ENCODE data around the gene SGPP1.

The SGPP1 gene

GRCh38 chr14:63677891-63678379 lies 49.9 kb downstream of the SGPP1 start:
- H3K36me3 ChIP-seq (ENCODE audit: insufficient read depth): no peaks in the 10 kb centered on the region
- no peaks in the 10 kb centered on the region for H3K4me1 ChIP-seq (ENCODE audit: low read depth, poor library complexity, severe bottlenecking)
- H3K27ac ChIP-seq: no peak overlapping the region
- H3K27me3 ChIP-seq (ENCODE audit: insufficient read depth, low read depth): no peaks in the 10 kb centered on the region
- no peak overlapping the region for H3K9ac ChIP-seq
- H4K20me1 ChIP-seq (ENCODE audit: insufficient read depth): no peaks in the 10 kb centered on the region
- H3K79me2 ChIP-seq (ENCODE audit: insufficient read depth, low read depth): no peaks in the 10 kb centered on the region
- H2AFZ ChIP-seq (ENCODE audit: low read depth): no peak overlapping the region
- H3K4me2 ChIP-seq: no peak overlapping the region
- no peak overlapping the region for H3K4me3 ChIP-seq (IDR thresholded peaks at IDR 0.05; ENCODE audit: insufficient read depth, low read depth, low read length)
- no peak for TF ChIP-seq CTCF (conservative IDR thresholded peaks at IDR 0.05; ENCODE audit: low read depth, low read length)

- Histone ChIP-seq H3K79me2 (ENCODE audit: insufficient read depth, low read depth) (no peaks in the 10 kb centered on the region), H3K36me3 (ENCODE audit: insufficient read depth) (no peaks in the 10 kb centered on the region), H3K4me1 (ENCODE audit: low read depth, poor library complexity, severe bottlenecking) (peaks cover 7% of the 10 kb centered on the region), H3K27ac (no peak overlapping the region), H2AFZ (ENCODE audit: low read depth) (no peak overlapping the region), H3K9ac (no peak overlapping the region), H3K4me3 (IDR thresholded peaks at IDR 0.05; ENCODE audit: insufficient read depth, low read depth, low read length) (no peak overlapping the region), H4K20me1 (ENCODE audit: insufficient read depth) (no peaks in the 10 kb centered on the region), H3K4me2 (no peak overlapping the region), H3K27me3 (ENCODE audit: insufficient read depth, low read depth) (no peaks in the 10 kb centered on the region)
- TF ChIP-seq CTCF (conservative IDR thresholded peaks at IDR 0.05; ENCODE audit: low read depth, low read length): no peak
These were observed 51.2 kb downstream of the SGPP1 start for GRCh38 chr14:63676615-63677014.

GRCh38 chr14:63673886-63674497 lies 53.9 kb downstream of the SGPP1 start:
- no peak overlapping the region for H3K4me3 ChIP-seq (IDR thresholded peaks at IDR 0.05; ENCODE audit: insufficient read depth, low read depth, low read length)
- H3K36me3 ChIP-seq (ENCODE audit: insufficient read depth): no peaks in the 10 kb centered on the region
- no peaks in the 10 kb centered on the region for H3K79me2 ChIP-seq (ENCODE audit: insufficient read depth, low read depth)
- H2AFZ ChIP-seq (ENCODE audit: low read depth): no peak overlapping the region
- H3K27ac ChIP-seq: no peak overlapping the region
- TF ChIP-seq CTCF (conservative IDR thresholded peaks at IDR 0.05; ENCODE audit: low read depth, low read length): no peak
- peaks cover 7% of the 10 kb centered on the region for H3K4me1 ChIP-seq (ENCODE audit: low read depth, poor library complexity, severe bottlenecking)
- H3K27me3 ChIP-seq (ENCODE audit: insufficient read depth, low read depth): no peaks in the 10 kb centered on the region
- no peak overlapping the region for H3K4me2 ChIP-seq
- H4K20me1 ChIP-seq (ENCODE audit: insufficient read depth): no peaks in the 10 kb centered on the region
- H3K9ac ChIP-seq: no peak overlapping the region

GRCh38 chr14:63673255-63673654 lies 54.6 kb downstream of the SGPP1 start:
- no peak overlapping the region for H3K4me2 ChIP-seq
- H3K4me1 ChIP-seq (ENCODE audit: low read depth, poor library complexity, severe bottlenecking): peaks cover 7% of the 10 kb centered on the region
- no peaks in the 10 kb centered on the region for H3K27me3 ChIP-seq (ENCODE audit: insufficient read depth, low read depth)
- H3K79me2 ChIP-seq (ENCODE audit: insufficient read depth, low read depth): no peaks in the 10 kb centered on the region
- no peaks in the 10 kb centered on the region for H4K20me1 ChIP-seq (ENCODE audit: insufficient read depth)
- H3K4me3 ChIP-seq (IDR thresholded peaks at IDR 0.05; ENCODE audit: insufficient read depth, low read depth, low read length): no peak overlapping the region
- no peaks in the 10 kb centered on the region for H3K36me3 ChIP-seq (ENCODE audit: insufficient read depth)
- H3K9ac ChIP-seq: no peak overlapping the region
- no peak overlapping the region for H3K27ac ChIP-seq
- TF ChIP-seq CTCF (conservative IDR thresholded peaks at IDR 0.05; ENCODE audit: low read depth, low read length): no peak
- H2AFZ ChIP-seq (ENCODE audit: low read depth): no peak overlapping the region

All from KMS-11 (cell line).